Stomach (tissue), 4 donors: ENCODE results near the gene NAV3.

ENCODE experiments used
- CTCF ChIP-seq, 7 experiments: fragments of 450-650 bp in 4 of 7; fragments of 200-600 bp in 3 of 7; sonication (generic) in 3 of 7; IDR thresholded peaks; one replicate each; pipeline ENCODE4 v1.5.1; 2016 to 2019; ENCODE audit warnings: antibody characterized with exemption in 7 of 7, control low read depth in 2 of 7, mild to moderate bottlenecking in 1 of 7
- POLR2AphosphoS5 ChIP-seq, 3 donors: sonication (generic); formaldehyde crosslinking; IDR thresholded peaks; one replicate each; pipeline ENCODE4 v1.6.1; 2016; ENCODE audit warnings: antibody characterized with exemption in 3 of 3

GRCh38 chr12:77785211-77785610 is 45.5 kb upstream of the NAV3 start:
- no peak for TF ChIP-seq CTCF (IDR thresholded peaks at IDR 0.05)
- no peak for TF ChIP-seq POLR2AphosphoS5 (IDR thresholded peaks at IDR 0.05)
